ENCODE results near the gene ALG12.
A peak's percentile ranks its signal among the peaks of the same experiment; 100 is the strongest.

Gene ALG12

DNA sequence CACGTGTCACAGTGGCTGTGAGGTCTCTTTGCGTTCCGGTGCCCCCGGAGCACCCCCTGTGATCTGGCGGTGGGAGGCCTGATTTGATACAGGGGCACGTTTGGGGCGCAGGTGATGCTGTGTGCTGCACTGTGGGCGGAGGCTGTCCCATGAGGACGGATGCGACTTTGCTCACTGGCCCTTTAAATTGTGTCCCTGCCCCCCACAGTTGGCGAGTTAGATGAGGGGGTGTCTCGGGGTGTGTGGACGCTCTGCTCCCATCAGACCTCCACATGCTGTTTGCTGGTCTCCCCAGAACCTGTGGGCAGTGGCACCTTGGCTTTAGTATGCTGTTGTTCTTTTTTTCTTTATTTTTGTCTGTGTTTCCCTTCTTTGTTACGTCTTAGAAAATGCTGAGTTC, 59.4 kb downstream of the ALG12 start:
- Histone ChIP-seq H3F3A (ENCODE audit: insufficient read depth) (peaks cover 5% of the 10 kb centered on the region; the same call in 1 of the 2 replicates), H3K9me3 (ENCODE audit: insufficient read depth, low read length) (no peaks in the 10 kb centered on the region), H3K27me3 (ENCODE audit: low read length) (no peaks in the 10 kb centered on the region), H3K9me2 (replicated peaks; ENCODE audit: insufficient read depth, low read length) (no peaks in the 10 kb centered on the region), H3K4me2 (ENCODE audit: low read depth, low read length, poor library complexity, severe bottlenecking) (no peak overlapping the region), H3K4me3 (ENCODE audit: insufficient read depth, low read length, poor library complexity, severe bottlenecking) (no peak overlapping the region), H3K27ac (ENCODE audit: low read depth, low read length) (no peak overlapping the region), H4K20me1 (ENCODE audit: low read depth, low read length) (no peaks in the 10 kb centered on the region), H3K9ac (ENCODE audit: low read length) (no peak overlapping the region), H2AFZ (ENCODE audit: low read depth, low read length, severe bottlenecking) (no peak overlapping the region), H3K36me3 (ENCODE audit: low read length) (no peaks in the 10 kb centered on the region), H3K79me2 (ENCODE audit: insufficient read depth, low read length) (peaks cover 97% of the 10 kb centered on the region)
- no peak for TF ChIP-seq EZH2phosphoT487 (conservative IDR thresholded peaks at IDR 0.05; ENCODE audit: low read length)
- TF ChIP-seq, protein P1, sequence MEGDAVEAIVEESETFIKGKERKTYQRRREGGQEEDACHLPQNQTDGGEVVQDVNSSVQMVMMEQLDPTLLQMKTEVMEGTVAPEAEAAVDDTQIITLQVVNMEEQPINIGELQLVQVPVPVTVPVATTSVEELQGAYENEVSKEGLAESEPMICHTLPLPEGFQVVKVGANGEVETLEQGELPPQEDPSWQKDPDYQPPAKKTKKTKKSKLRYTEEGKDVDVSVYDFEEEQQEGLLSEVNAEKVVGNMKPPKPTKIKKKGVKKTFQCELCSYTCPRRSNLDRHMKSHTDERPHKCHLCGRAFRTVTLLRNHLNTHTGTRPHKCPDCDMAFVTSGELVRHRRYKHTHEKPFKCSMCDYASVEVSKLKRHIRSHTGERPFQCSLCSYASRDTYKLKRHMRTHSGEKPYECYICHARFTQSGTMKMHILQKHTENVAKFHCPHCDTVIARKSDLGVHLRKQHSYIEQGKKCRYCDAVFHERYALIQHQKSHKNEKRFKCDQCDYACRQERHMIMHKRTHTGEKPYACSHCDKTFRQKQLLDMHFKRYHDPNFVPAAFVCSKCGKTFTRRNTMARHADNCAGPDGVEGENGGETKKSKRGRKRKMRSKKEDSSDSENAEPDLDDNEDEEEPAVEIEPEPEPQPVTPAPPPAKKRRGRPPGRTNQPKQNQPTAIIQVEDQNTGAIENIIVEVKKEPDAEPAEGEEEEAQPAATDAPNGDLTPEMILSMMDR (IDR thresholded peaks at IDR 0.05; ENCODE audit: insufficient read depth, low read length, poor library complexity, severe bottlenecking): no peak

DNA sequence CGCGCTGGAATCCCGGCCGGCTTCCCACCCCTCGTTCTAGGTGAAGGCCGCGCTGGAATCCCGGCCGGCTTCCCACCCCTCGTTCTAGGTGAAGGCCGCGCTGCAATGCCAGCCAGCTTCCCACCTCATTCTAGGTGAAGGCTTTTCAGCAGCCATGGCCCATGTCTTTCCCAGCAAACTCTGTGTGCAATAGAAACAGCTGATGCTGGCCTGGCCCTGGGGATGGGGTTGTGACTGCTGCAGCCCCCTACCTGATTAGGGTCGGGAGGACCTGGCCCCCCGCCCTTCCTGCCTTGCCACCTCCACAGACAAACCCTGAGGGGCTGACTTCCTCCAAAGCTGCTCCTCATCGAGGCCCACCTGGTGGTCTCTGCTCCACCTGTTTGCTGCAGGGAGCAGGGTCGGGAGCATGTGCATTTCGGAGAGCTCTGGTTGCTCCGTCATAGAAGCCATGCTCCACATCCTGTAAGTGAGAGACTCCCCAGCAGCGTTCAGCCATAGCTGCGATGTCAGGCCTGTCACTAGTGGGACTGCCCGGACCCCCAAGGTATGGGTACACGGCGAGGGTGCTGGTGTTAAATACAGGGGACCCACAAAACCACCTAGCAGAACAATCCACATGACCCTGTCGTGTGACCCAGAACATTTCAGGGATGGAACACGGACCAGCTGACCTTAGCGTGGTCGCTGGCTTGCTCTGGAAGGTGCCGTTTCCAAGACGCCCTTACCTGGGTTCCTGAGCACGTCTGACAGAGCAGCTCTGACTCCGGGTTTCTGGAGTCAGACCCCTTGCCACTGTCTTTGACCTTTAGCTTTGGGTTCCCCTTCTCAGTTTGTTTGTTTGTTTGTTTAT, 61.2 kb downstream of the ALG12 start:
- TF ChIP-seq, protein P1 (IDR thresholded peaks at IDR 0.05; ENCODE audit: insufficient read depth, low read length, poor library complexity, severe bottlenecking): no peak
- TF ChIP-seq EZH2phosphoT487 (conservative IDR thresholded peaks at IDR 0.05; ENCODE audit: low read length): no peak
- H3K9ac ChIP-seq (ENCODE audit: low read length): no peak overlapping the region

DNA sequence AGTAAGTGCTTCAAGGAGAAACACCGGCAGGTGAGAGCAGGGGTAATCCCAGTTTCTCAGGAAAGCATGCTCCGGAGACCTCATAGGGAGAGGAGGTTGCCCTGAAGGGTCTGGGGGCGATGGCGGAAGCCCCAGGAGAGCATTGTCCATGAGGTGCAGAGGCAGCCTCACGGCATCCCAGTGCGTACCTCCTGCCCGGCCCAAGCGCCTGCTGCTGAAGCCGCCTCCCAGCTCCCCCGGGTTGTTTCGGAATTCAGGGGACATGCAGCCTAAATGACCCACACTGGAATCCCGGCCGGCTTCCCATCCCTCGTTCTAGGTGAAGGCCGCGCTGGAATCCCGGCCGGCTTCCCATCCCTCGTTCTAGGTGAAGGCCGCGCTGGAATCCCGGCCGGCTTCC, 61.9 kb downstream of the ALG12 start:
- no peaks in the 10 kb centered on the region for H3K36me3 ChIP-seq (ENCODE audit: low read length)
- no peak overlapping the region for H3K9ac ChIP-seq (ENCODE audit: low read length)
- peaks cover 72% of the 10 kb centered on the region for H3K79me2 ChIP-seq (ENCODE audit: insufficient read depth, low read length)
- H3K27ac ChIP-seq (ENCODE audit: low read depth, low read length): no peak overlapping the region
- peaks cover 5% of the 10 kb centered on the region; the same call in 1 of the 2 replicates for H3F3A ChIP-seq (ENCODE audit: insufficient read depth)
- H3K4me3 ChIP-seq (ENCODE audit: insufficient read depth, low read length, poor library complexity, severe bottlenecking): no peak overlapping the region
- no peaks in the 10 kb centered on the region for H3K27me3 ChIP-seq (ENCODE audit: low read length)
- no peak for TF ChIP-seq EZH2phosphoT487 (conservative IDR thresholded peaks at IDR 0.05; ENCODE audit: low read length)
- TF ChIP-seq, protein P1 (IDR thresholded peaks at IDR 0.05; ENCODE audit: insufficient read depth, low read length, poor library complexity, severe bottlenecking): no peak
- H2AFZ ChIP-seq (ENCODE audit: low read depth, low read length, severe bottlenecking): no peak overlapping the region
- H4K20me1 ChIP-seq (ENCODE audit: low read depth, low read length): no peaks in the 10 kb centered on the region
- H3K9me3 ChIP-seq (ENCODE audit: insufficient read depth, low read length): no peaks in the 10 kb centered on the region
- H3K9me2 ChIP-seq (replicated peaks; ENCODE audit: insufficient read depth, low read length): no peaks in the 10 kb centered on the region
- peak overlapping the region; percentile 79 for H3K4me2 ChIP-seq (ENCODE audit: low read depth, low read length, poor library complexity, severe bottlenecking)

More for the DNA sequence above, 61.2 kb downstream of the ALG12 start:
- Histone ChIP-seq H3K27ac (ENCODE audit: low read depth, low read length) (no peak overlapping the region), H3K79me2 (ENCODE audit: insufficient read depth, low read length) (peaks cover 78% of the 10 kb centered on the region), H3K4me3 (ENCODE audit: insufficient read depth, low read length, poor library complexity, severe bottlenecking) (no peak overlapping the region), H4K20me1 (ENCODE audit: low read depth, low read length) (no peaks in the 10 kb centered on the region), H3K36me3 (ENCODE audit: low read length) (no peaks in the 10 kb centered on the region), H3K4me2 (ENCODE audit: low read depth, low read length, poor library complexity, severe bottlenecking) (no peak overlapping the region), H2AFZ (ENCODE audit: low read depth, low read length, severe bottlenecking) (no peak overlapping the region), H3K9me2 (replicated peaks; ENCODE audit: insufficient read depth, low read length) (no peaks in the 10 kb centered on the region), H3K9me3 (ENCODE audit: insufficient read depth, low read length) (no peaks in the 10 kb centered on the region), H3F3A (ENCODE audit: insufficient read depth) (peaks cover 5% of the 10 kb centered on the region; the same call in 1 of the 2 replicates), H3K27me3 (ENCODE audit: low read length) (no peaks in the 10 kb centered on the region)

Measured in SU-DHL-6 (cell line).